GM12878 (cell line): Measurements from ENCODE around the gene PLG. TPM values are rescaled to one million over a fixed set of nuclear protein-coding genes. Genes with fewer than 3 reads are reported as not detected.

Source experiments
- ATAC-seq: fragments of 200-7000 bp; cut with Tn5 transposase; 3 replicates; pipeline ENCODE4 v1.9.1; 2020; ENCODE audit warnings: mild to moderate bottlenecking, moderate library complexity
- BruUV-seq: library from RNA; stranded (reverse); fragments of 400-500 nt; replicated peaks from 2 replicates; lab custom pipeline; 2021; lab: Mats Ljungman, UMichigan
- CTCF ChIA-PET: fragments of 300-600 bp; sonication (Branson Sonifier 250); formaldehyde crosslinking; extraction: SDS; loops from one replicate; lab custom pipeline; 2021; ENCODE audit warnings: inconsistent platforms; lab: Yijun Ruan, JAX
- POLR2A ChIA-PET: fragments of 350-600 bp; formaldehyde crosslinking; extraction: SDS; loops from one replicate; lab custom pipeline; 2021; ENCODE audit warnings: inconsistent platforms; lab: Charles Lee
- RAD21 ChIA-PET: fragments of 300-600 bp; sonication (Branson Sonifier 250); formaldehyde crosslinking; loops from one replicate; lab custom pipeline; 2023; ENCODE audit warnings: antibody characterized with exemption; ENCODE audit not compliant: unreplicated experiment; lab: Charles Lee
- SMC1A ChIA-PET: fragments of 300-600 bp; sonication (Branson Sonifier 250); formaldehyde crosslinking; loops from one replicate; lab custom pipeline; 2023; ENCODE audit not compliant: unreplicated experiment, uncharacterized antibody; lab: Charles Lee
- DNase-seq: peaks from one replicate; pipeline ENCODE4 v3.0.0-alpha.2; 2011; ENCODE audit warnings: low read depth, low spot score
- FAIRE-seq: peaks from 3 replicates; lab custom pipeline; 2011; peaks lifted over from hg19 to GRCh38; lab: Jason Lieb, UNC
- H2AFZ ChIP-seq: 2 replicates; pipeline ENCODE4 v1.6.0; 2011; ENCODE audit warnings: low read depth, low read length, control low read depth; ENCODE audit not compliant: control insufficient read depth
- H3K27ac ChIP-seq: 2 replicates; pipeline ENCODE4 v1.5.1; 2011; ENCODE audit warnings: control low read depth; ENCODE audit not compliant: control insufficient read depth, insufficient read depth
- H3K27me3 ChIP-seq, 2 experiments: replicated peaks in 1 of 2; 2 replicates each; pipeline versions ENCODE4 v1.6.0 to v1.6.1; 2011; ENCODE audit warnings: low read length in 1 of 2; ENCODE audit not compliant: control insufficient read depth in 2 of 2, insufficient read depth in 2 of 2
- H3K36me3 ChIP-seq, 2 experiments: 2 replicates each; pipeline ENCODE4 v1.5.1; 2011; ENCODE audit warnings: low read length in 1 of 2; ENCODE audit not compliant: control insufficient read depth in 2 of 2, insufficient read depth in 2 of 2
- H3K4me1 ChIP-seq: 2 replicates; pipeline ENCODE4 v1.6.1; 2011; ENCODE audit warnings: mild to moderate bottlenecking, low read length, moderate library complexity, mixed read lengths; ENCODE audit not compliant: control insufficient read depth, insufficient read depth
- H3K4me2 ChIP-seq: 2 replicates; pipeline ENCODE4 v1.6.0; 2011; ENCODE audit warnings: control low read depth; ENCODE audit not compliant: control insufficient read depth, insufficient read depth
- H3K4me3 ChIP-seq: fragments of 200-600 bp; sonication (generic); 2 replicates; pipeline ENCODE4 v1.5.1; 2016
- H3K79me2 ChIP-seq: 2 replicates; pipeline ENCODE4 v1.6.0; 2011; ENCODE audit warnings: low read length; ENCODE audit not compliant: control insufficient read depth, insufficient read depth
- H3K9ac ChIP-seq: 2 replicates; pipeline ENCODE4 v1.8.0; 2011; ENCODE audit warnings: low read length, control low read depth, mixed read lengths; ENCODE audit not compliant: control insufficient read depth, insufficient read depth
- H3K9me3 ChIP-seq: replicated peaks from 3 replicates; pipeline ENCODE4 v1.5.1; 2011; ENCODE audit warnings: mild to moderate bottlenecking, low read length; ENCODE audit not compliant: control insufficient read depth, insufficient read depth
- H4K20me1 ChIP-seq: 2 replicates; pipeline ENCODE4 v1.6.0; 2011; ENCODE audit not compliant: control insufficient read depth, insufficient read depth
- CTCF ChIP-seq, 3 experiments: IDR thresholded peaks in 2 of 3; conservative IDR thresholded peaks in 1 of 3; 2 replicates each; pipeline ENCODE4 v1.5.1; 2011; ENCODE audit warnings: low read depth in 3 of 3, low read length in 3 of 3, mild to moderate bottlenecking in 3 of 3, control low read depth in 2 of 3, moderate library complexity in 2 of 3, inconsistent platforms in 1 of 3, mixed read lengths in 1 of 3; ENCODE audit not compliant: control insufficient read depth in 2 of 3, insufficient read depth in 1 of 3; ENCODE audit errors: extremely low read depth in 1 of 3
- HDGF ChIP-seq: fragments of 450-650 bp; IDR thresholded peaks from 2 replicates; pipeline ENCODE4 v1.6.1; 2016; ENCODE audit warnings: antibody characterized with exemption
- KLF5 ChIP-seq: fragments of 450-650 bp; IDR thresholded peaks from 2 replicates; pipeline ENCODE4 v1.6.1; 2014; ENCODE audit warnings: mild to moderate bottlenecking; ENCODE audit not compliant: partially characterized antibody
- PML ChIP-seq: IDR thresholded peaks from 2 replicates; pipeline ENCODE4 v1.6.1; 2012; ENCODE audit warnings: low read length, inconsistent platforms
- RAD21 ChIP-seq: IDR thresholded peaks from 2 replicates; pipeline ENCODE4 v1.6.1; 2011; ENCODE audit warnings: mild to moderate bottlenecking, low read depth, low read length, moderate library complexity; ENCODE audit not compliant: insufficient read depth
- RCOR1 ChIP-seq: conservative IDR thresholded peaks from 2 replicates; pipeline ENCODE4 v1.6.1; 2012; ENCODE audit warnings: low read depth, low read length, improper control_type of control experiment
- RUNX3 ChIP-seq: IDR thresholded peaks from 2 replicates; pipeline ENCODE4 v1.6.1; 2012; ENCODE audit warnings: low read length, inconsistent platforms
- SMAD1 ChIP-seq: fragments of 450-650 bp; IDR thresholded peaks from 2 replicates; pipeline ENCODE4 v1.6.1; 2018; ENCODE audit warnings: mild to moderate bottlenecking, low read depth; ENCODE audit not compliant: partially characterized antibody
- ZBTB4 ChIP-seq: fragments of 450-650 bp; formaldehyde crosslinking; IDR thresholded peaks from 2 replicates; pipeline ENCODE4 v1.4.0; 2022; ENCODE audit warnings: mild to moderate bottlenecking, moderate library complexity
- ZNF24 ChIP-seq: fragments of 450-650 bp; IDR thresholded peaks from 2 replicates; pipeline ENCODE4 v1.6.1; 2017; ENCODE audit warnings: antibody characterized with exemption, mild to moderate bottlenecking
- ZSCAN29 ChIP-seq: fragments of 450-650 bp; IDR thresholded peaks from 2 replicates; pipeline ENCODE4 v1.6.1; 2017; ENCODE audit warnings: mild to moderate bottlenecking, moderate library complexity
- WGBS: methylation state at CpG from one replicate; pipeline ENCODE4 v1.1.6; 2016; ENCODE audit warnings: low lambda C conversion rate; ENCODE audit not compliant: insufficient replicate concordance, insufficient coverage; ENCODE audit errors: missing lambda C conversion rate; 5-methylcytosine and 5-hydroxymethylcytosine counted together
- in situ Hi-C: fragments of 300-500 bp; cut with MboI; formaldehyde crosslinking; loops from 9 replicates; pipeline ENCODE4 v1.14.3; 2018; ENCODE audit warnings: mixed read lengths
- intact Hi-C: fragments of 100-400 bp; cut with micrococcal nuclease; formaldehyde crosslinking; loops from one replicate; pipeline ENCODE4 v1.14.2; 2022; ENCODE audit not compliant: unreplicated experiment
- polyA plus RNA-seq, 11 experiments: library from polyadenylated mRNA; depleted of rRNA in 4 of 11; unstranded in 6 of 11; stranded (reverse) in 5 of 11; fragments of >200 nt; fragmentation: Nextera tagmentation in 4 of 11; fragmentation: Illumina TruSeq in 1 of 11; extraction: Ambion mirVana in 4 of 11; extraction: Trizol in 1 of 11; gene quantifications; 1 replicate in 1 of 11; 2 replicates in 10 of 11; pipeline versions ENCODE4 v1.2.1 to v1.2.3, GENCODE V29; 2011 to 2016; ENCODE audit warnings: inconsistent platforms in 2 of 11, missing spikeins in 2 of 11, low read depth in 1 of 11
- total RNA-seq, 4 experiments: library from RNA; depleted of rRNA in 3 of 4; stranded (reverse); fragments of >200 nt in 3 of 4; fragmentation: Illumina TruSeq in 1 of 4; extraction: Trizol in 1 of 4; gene quantifications; 2 replicates each; pipeline versions ENCODE4 v1.2.1 to v1.2.3, GENCODE V29; 2013 to 2021
- TF ChIP-seq, protein P1 (sequence below): IDR thresholded peaks from 2 replicates; pipeline ENCODE4 v1.6.1; 2011; ENCODE audit warnings: mild to moderate bottlenecking, low read depth, low read length, moderate library complexity; ENCODE audit not compliant: insufficient replicate concordance

The PLG gene
- total and polyA plus RNA-seq, 10 of the 15 experiments (the other 5 are each of a cell fraction or from before 2014, with no cell fraction given): 0.06 to 3.0 (median 0.97) TPM; not detected in 1

DNA sequence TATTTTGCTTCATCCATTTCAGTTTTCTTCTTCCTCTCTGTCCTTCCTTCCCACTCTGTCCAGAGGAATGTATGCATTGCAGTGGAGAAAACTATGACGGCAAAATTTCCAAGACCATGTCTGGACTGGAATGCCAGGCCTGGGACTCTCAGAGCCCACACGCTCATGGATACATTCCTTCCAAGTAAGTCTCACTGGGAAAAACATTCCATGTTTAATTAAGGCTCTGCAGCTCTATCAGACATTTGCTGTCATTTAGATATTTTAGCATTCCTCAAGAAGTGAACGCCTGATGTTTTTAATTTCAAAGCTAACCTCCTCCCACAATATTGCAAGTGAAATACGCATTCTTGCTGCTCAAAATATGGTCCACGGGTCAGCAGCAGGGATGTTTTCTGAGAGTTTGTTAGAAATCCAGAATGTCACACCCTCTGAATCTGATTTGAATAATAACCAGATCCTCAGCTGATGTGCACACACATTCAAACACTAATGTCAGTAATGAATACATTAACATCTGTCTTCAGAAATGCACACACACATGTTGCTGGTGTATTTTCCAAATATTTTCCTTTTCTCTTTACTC, 12.8 kb downstream of the PLG start (continued):
- TF ChIP-seq KLF5 (no peak), ZBTB4 (CRISPR knock-in tag) (no peak), PML (no peak)

DNA sequence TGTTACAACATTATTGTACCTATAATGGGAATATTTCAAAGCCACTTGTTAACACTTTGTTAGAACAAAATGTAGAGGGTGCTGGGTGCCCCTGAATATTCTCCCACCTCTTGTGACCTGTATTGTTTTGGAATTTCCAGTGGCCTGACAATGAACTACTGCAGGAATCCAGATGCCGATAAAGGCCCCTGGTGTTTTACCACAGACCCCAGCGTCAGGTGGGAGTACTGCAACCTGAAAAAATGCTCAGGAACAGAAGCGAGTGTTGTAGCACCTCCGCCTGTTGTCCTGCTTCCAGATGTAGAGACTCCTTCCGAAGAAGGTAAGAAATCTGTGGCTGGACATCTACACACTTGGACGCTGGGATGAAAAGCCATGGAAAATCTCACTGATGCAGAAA, 28.9 kb downstream of the PLG start:
- in situ Hi-C loops (no loop called here), intact Hi-C loops (loop anchor here (5.0 kb wide), 1 partner anchor 201 kb away; no protein-coding TSS in a partner anchor)

More for the DNA sequence above, 28.9 kb downstream of the PLG start:
- no peaks in the 10 kb centered on the region; the same call in 2 of the 3 replicates for H3K9me3 ChIP-seq
- peak; percentile 45; the same call in 1 of the 2 replicates for TF ChIP-seq RUNX3
- TF ChIP-seq, protein P1, sequence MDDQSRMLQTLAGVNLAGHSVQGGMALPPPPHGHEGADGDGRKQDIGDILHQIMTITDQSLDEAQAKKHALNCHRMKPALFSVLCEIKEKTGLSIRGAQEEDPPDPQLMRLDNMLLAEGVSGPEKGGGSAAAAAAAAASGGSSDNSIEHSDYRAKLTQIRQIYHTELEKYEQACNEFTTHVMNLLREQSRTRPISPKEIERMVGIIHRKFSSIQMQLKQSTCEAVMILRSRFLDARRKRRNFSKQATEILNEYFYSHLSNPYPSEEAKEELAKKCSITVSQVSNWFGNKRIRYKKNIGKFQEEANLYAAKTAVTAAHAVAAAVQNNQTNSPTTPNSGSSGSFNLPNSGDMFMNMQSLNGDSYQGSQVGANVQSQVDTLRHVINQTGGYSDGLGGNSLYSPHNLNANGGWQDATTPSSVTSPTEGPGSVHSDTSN: no peak
- TF ChIP-seq CTCF (IDR thresholded peaks at IDR 0.05 in 2 of 3, conservative IDR thresholded peaks at IDR 0.05 in 1 of 3; ENCODE audit: control insufficient read depth in 2 of 3, extremely low read depth in 1 of 3, insufficient read depth in 1 of 3, low read depth in 3 of 3, low read length in 3 of 3): peak in 2 of 3 experiments; percentile 35 to 37; a peak in 4 of 6 replicates
- TF ChIP-seq RAD21: 0 out of 2 replicates have a peak, but pooled peaks have one; percentile 2
- no peak for TF ChIP-seq HDGF
- TF ChIP-seq SMAD1: no peak
- no peak for TF ChIP-seq ZNF24
- TF ChIP-seq RCOR1: no peak
- no peak for TF ChIP-seq ZSCAN29
- RAD21 ChIA-PET: no interaction called here
- no peak overlapping the region for H3K4me2 ChIP-seq
- no peak overlapping the region for H3K27ac ChIP-seq
- POLR2A ChIA-PET: no interaction called here
- H3K79me2 ChIP-seq: no peaks in the 10 kb centered on the region
- no peaks in the 10 kb centered on the region for H3K36me3 ChIP-seq
- no peak for FAIRE-seq
- DNase-seq: no peak
- CTCF ChIA-PET: no interaction called here
- BruUV-seq: no TSS peak
- no peak overlapping the region for H3K9ac ChIP-seq
- no peaks in the 10 kb centered on the region for H4K20me1 ChIP-seq
- SMC1A ChIA-PET: no interaction called here
- WGBS: 57% methylated on average over 6 of the region's 6 CpGs
- peak; percentile 34; the same call in 1 of the 3 replicates for ATAC-seq
- H3K4me1 ChIP-seq: peaks cover 11% of the 10 kb centered on the region
- H3K27me3 ChIP-seq: no peaks in the 10 kb centered on the region
- no peak overlapping the region for H2AFZ ChIP-seq
- no peak overlapping the region for H3K4me3 ChIP-seq
